CD4-positive, alpha-beta T cell treated with Interleukin-12 subunit alpha and Interleukin-12 subunit beta, for 1 hour (primary cell): Measurements from ENCODE around the gene MADCAM1.
"Not testable (repeated sequence)": the region's sequence is repeated elsewhere in the genome, so short reads cannot be mapped to it uniquely, and the experiment has no call there.

ENCODE experiments used
- DNase-seq: peaks from one replicate; pipeline ENCODE4 v3.0.0-alpha.2; 2020

Gene MADCAM1

DNA sequence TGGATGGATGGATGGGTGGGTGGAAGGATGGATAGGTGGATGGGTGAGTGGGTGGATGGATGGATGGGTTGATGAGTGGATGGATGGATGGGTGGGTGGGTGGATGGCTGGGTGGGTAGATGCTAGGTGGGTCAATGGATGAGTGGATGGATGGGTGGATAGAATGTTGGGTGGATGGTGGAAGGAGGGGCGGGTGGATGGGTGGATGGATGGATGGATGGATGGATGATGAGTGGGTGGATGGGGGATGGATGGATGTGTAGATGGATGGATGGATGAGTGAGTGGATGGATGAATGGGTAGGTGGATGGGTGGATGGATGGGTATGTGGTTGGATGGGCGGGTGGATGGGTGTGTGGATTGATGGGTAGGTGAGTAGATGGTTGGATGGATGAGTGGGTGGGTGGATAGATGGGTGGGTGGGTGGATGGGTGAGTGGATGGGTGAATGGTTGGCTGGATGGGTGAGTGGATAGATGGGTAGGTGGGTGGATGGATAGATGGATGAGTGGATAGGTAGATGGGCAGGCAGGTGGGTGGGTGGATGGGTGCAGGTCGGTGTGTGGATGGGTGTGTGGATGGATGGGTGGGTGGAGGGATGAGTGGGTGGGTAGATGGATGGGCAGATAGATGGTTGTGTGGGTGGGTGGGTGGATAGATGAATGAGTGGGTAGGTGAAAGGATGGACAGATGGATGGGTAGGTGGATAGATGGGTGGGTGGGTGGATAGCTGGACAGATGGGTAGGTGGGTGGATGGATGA lies 31.1 kb upstream of the MADCAM1 start:
- no peak for DNase-seq

DNA sequence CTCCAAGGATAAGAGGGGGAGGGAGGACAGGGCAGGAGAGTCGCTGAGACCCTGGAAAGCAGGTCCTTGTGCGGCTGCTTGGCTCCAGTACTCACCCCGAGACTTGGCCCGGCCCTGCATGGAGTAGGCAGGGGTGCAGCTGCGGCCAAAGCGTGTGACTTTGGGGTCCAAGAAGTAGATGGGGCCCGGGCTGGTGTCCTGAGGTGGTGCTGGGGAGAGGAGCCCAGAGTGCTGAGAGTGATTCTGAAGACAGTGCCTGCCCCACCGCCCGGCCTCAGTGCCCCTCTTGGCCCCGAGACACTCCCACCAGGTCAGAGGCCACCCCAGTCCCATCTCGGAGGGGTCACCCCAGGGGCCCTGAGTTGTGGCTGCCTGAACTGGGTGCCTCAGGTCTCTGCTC lies 28.7 kb upstream of the MADCAM1 start:
- DNase-seq: no peak

DNA sequence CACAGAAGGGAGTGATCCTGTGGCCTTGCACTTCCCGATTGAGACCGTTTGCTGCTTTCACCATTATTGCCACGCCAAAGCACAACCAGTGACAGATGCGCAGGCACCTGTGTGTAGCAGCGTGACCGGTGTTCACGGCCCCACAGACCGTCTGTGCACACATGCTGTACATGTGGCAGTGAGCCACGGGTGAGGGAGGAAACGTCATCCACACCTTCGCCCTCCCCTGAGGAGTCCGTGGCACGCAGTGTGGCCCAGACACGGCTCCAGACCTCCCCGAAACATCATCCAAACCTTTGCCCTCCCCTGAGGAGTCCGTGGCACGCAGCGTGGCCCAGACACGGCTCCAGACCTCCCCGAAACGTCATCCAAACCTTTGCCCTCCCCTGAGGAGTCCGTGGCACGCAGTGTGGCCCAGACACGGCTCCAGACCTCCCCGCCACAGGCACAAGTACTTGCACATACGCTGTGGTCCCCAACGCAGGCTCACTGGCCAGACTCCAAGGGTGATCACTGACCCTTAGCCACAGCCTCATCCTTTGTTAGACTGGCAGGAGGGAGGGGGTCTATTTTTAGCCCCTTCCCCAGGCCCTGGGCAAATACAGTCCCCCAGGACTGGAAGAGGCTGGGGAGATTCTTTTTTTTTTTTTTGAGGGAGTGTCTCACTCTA lies 27.6 kb upstream of the MADCAM1 start:
- no peak for DNase-seq

DNA sequence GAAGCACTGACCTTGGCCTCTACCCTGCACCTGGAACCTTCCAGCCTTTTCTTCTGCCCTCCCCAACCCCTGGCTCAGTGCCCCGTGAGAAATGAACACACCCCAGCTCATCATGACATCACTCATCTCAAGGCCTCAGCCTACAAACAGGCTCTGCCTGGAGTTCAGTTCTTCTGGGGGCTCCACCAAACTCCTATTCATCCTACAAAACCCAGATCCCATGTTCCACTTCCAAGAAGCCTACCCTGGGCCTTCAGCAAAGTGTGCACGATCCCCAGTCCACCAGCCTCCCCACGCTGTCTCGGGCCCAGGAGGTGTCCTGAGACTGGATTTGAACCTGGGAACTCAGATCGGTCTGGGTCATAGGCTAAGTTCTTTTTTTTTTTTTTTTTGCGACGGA lies 26.5 kb upstream of the MADCAM1 start:
- no peak for DNase-seq

DNA sequence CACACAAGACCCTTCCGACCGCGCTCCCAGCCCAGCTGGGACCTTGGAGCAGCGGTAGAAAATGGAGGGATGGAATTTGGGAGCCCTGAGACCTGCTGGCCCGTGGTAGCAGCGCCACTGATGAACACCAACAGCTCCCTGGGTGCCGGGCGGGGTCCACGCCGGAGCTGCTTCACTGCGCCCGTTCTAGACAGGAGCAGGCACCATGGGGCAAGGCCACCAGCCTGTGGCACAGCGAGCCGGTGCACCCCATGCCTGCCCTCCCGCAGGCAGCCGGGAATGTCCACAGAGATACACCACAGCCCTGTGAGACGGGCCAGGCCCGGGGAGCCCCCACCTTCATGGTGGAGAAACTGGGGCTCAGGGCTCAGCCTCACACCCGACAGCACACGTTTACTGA lies 25.6 kb upstream of the MADCAM1 start:
- no peak for DNase-seq

DNA sequence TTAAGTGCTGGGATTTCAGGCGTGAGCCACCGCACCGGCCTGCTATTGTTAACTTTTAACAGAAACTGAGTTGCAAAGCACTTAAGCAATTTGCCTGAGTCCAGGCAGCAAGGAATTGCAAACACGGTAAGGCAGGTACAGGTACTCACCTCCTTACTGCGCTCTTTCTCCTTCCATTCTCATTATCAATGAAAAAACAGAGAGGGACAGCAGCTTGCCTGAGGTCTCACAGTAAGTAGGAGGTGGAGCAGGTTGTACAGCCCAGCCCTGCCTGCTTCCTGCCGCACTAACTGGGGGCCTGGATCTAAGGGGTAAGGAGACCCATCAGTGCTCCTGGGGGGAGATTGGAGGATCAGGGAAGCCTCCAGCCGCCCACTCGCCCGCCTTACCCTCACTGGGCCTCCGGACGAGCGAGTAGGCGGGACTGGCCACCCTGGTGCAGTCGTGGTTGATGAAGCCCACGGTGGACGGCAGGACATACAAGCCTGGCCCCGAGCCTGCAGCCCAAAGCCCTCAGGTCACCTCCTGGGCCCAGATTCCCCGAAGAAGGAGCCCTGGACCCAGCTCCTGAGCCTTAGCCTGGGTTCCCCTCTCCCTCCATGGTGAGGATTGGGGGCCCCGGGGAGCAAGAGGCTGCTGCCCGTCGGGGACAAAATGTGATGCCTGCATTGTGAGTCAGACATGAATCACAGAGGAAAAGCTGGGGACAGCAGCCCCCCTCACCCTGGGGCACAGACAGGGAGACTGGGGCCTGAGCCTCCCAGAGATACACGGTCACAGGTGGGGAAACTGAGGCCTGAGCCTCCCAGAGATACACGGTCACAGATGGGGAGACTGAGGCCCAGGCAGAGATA lies 24.1 kb upstream of the MADCAM1 start:
- no peak for DNase-seq

DNA sequence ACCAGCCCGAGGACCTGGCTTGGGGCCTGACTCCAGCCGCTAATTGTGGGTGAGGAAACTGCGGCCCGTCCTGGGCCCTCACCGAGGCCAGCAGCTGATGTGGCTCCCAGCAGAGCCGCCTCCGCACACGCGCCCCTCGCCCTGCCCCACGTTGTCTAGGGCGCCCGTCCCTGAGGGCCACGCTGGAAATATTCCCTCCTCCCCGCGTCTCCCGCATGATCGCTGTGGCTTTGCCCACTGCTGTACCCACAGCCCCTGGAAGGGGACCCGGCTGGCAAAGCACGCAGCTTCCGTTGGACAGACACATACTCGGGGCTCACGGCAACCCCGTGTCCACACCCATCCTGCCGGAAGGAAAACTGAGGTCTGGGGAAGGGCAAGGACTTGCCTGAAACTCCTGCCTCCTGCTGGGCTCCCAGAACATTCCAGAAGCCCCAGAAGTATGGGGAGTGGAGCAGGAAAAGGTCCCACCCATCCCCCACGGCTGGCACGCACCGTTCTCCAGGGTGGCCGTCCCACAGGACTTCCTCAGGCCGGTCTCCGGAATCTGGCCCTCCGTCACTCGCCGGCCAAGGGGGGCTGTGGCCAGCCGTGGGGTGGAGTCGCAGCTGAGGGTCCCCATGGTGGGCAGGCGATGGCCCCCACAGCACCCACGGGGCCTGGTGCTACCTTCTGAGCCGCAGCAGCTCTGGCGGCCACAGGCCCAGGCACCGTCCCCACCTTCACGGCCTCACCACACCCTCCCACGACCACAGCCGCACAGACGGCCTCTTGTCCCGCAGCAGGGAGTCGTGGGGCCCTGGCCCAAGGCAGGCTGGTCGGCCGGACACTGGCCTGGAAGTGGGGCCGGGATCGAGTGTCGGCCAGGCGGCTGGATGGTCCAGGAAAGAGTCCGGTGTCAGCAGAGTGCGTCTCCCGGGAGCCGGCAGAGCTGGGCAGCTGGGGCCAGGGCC lies 21.9 kb upstream of the MADCAM1 start:
- no peak for DNase-seq

DNA sequence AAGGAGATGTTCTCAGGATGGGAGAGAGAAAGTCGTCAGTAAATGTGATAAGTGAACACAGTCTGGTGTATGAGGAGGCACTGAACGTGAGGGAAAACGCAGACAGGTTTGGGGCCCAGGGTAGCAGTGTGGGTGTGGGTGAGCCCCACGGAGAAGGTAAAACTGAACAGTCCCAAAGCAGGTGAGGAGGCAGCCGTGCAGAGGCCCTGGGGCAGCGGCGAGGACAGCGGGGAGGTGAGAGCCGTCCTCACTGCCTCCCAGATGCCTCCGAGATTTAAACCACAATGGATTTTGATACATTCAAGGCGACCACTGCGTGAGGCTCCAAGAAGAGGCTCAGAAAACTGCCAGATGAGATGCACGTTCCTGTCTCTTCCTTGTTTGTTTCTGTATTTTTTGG lies 20.9 kb upstream of the MADCAM1 start:
- DNase-seq: no peak

DNA sequence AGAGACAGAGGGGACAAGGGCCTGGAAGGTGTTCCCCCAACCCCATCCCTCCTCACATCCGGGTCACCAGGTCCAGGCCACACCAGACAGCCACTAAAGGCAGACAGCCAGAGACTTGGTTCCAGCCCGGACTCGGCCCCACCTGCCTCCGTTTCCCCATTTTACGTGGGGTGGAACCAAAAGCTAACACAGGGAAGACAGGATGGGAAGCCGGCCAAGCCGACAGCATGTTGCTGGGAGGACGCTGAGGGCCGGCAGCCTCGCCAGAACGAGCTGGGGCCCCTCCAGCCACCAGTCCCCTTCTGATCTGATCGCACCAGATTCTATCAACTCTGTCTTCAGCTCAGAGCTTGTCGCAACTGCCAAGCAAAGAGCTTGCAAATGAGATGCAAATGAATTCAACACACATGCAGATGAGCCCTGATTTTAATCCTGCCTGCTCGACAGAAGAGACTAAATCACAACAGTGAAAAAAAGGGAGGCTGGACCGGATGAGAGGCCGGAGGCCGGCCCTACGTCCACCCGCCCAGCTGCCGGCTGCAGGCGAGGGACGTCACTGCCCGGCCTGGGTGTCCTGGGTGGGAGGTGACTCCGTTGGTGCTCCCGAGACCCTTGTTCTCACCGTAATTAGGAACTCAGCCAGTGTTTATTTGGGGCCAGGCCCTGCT lies 17.9 kb upstream of the MADCAM1 start:
- no peak for DNase-seq

DNA sequence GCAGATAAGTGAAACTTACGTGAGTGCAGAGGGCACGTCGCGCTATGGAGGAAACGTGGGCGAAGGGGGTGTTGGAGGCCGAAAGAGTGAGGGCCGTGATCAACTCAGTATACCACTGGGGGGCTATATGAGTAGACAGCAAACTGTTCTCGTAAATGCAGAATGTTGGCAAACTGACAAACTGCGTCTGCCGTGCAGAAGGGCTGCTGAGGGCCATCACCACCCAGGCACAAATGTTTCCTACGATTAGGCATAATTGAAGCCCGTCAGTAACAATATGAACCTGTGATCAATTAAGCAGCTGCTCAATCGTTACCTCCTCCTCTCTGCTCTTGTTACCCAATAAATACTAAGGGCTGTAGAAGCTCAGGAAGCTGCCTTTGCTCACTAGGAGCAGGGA lies 17.3 kb upstream of the MADCAM1 start:
- DNase-seq: no peak

DNA sequence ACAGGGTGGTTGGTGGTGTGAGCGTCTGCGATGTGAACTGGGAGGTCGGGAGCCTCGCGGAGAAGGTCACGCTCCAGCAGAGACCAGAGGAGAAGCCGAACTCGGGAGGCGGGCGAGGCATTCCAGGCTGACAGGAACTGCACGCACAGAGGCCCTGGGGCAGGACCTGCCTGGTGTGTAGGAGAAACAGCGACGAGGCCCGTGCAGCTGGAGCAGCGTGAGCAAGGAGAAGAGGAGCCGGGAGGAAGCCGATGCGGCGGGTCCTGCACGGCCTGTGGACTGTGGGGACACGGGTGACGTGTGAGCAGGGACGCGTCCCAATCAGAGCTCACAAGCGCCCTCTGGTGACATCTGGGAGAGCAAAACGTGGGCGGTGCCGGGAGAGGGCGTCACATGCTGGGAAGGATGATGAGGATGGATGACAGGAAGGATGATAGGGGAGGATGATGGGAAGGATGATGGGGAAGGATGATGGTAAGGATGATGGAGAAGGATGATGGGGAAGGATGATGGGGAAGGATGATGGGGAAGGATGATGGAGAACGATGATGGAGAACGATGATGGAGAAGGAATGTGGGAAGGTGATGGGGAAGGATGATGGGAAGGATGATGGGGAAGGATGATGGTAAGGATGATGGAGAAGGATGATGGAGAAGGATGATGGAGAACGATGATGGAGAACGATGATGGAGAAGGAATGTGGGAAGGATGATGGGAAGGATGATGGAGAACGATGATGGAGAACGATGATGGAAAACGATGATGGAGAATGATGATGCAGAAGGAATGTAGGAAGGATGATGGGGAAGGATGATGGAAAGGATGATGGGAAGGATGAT lies 16.1 kb upstream of the MADCAM1 start:
- peak; percentile 58 for DNase-seq

DNA sequence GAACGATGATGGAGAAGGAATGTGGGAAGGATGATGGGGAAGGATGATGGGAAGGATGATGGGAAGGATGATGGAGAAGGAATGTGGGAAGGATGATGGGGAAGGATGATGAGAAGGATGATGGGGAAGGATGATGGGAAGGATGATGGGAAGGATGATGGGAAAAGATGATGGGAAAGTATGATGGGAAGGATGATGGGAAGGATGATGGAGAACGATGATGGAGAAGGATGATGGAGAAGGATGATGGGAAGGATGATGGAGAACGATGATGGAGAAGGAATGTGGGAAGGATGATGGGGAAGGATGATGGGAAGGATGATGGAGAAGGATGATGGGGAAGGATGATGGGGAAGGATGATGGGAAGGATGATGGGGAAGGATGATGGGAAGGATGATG lies 15.2 kb upstream of the MADCAM1 start:
- DNase-seq: not testable (repeated sequence)

DNA sequence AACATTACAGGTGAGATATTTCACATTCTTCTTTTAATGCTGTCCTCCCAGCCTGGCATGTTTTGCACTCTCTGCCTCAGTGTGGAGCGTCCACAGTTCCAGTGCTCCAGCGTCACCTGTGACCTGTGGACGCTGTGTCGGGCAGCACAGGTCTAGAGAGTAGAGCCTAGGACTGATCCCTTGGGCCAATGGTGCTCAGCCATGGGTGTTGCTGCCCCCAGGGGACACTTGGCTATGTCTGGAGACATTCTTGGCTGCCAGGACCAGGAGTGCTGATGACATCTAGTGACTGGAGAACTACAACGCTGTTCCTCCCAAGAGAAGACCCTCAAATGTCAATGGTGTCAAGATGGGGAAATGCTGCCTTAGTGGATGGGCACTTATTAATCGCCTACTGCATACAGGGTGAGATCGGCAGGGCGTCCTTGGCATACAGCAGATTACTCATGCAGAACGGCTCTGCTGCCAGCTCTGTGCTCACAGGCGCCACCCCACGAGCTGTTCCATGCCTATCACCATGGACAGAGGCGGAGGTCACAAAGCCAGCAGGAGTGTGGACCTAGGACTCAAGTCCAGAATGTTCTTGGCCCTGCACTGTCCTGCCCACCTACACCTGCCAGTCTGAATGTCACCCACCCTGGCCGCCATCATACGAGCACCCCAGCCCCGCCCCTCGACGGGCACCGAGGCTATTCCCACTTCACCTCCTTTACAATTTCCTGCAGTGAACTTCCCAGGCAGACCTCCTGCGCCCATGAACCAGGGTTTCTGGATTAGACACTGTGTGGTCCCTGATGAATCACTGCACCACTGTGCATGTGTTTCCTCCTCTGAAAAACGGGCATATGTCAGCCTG lies 13.9 kb upstream of the MADCAM1 start:
- no peak for DNase-seq

DNA sequence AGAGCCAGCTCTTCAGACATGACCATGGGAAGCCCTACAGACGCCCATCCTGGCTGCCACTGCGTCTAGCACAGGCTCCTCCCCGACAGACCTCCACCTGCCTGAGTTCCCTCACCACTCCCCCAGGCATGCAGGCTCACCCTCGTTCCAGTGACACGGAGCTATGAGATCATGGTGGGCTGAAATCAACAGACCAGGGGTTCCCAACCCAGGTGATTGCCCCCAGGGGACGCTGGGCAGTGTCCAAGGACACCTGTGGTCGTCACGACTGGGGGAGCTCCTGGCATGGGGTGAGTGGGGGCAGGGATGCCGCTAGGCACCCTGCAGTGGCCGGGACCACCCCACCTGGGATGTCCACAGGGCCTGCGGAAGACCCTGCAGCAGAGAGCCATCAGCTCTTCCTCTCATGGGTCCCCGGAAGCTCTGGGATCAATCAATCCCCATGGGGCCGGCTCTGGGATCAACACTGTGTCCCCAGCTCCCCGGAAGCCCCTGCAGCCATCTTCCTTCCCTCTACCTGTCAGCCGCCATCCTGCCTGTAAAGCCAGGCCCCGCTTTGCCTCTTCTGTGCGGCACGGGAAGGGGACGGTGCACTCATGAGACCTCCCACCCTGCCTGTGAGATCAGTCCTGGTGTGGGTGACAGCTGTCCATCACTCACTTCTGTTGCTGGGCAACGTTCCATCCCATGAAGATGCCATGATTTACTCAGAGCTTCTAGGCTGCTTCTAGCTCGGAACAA lies 12.8 kb upstream of the MADCAM1 start:
- DNase-seq: no peak

DNA sequence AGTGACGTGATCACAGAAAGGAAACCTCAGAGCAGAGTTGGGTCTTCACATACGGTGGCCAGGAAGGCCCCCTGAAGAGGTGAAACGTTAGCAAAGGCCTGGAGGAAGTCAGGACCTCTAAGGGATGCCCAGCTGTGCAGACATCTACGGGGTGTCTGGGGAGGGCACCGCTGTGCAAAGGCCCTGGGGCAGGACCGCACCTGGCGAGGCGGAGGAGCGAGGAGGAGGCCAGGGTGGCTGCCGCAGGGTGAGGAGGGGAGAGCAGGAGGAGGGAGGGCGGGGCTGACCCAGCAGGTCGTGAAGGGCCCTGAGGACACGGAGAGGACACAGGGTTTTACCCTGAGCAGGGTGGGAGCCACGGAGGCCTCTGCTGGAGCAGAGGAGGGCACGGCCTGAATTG lies 11.8 kb upstream of the MADCAM1 start:
- DNase-seq: no peak

DNA sequence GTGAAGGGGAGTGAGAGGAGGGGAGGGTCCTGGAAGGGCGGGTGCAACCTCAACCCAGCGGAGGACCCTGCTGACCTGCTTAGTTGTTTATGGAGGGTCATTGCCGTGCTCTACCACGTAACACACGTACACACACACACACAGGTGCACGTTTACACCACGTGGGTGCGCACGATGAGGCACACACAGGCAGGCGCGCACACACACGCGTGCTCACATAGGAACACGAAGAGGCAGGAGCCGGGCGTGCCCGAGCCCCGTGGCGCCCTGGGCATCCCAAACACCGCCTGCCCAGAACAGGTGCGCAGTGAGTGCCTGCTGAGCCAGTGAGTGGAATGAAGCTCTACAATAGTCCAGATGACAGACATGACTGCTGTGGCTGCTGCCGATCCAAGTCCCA lies 11.2 kb upstream of the MADCAM1 start:
- DNase-seq: no peak

DNA sequence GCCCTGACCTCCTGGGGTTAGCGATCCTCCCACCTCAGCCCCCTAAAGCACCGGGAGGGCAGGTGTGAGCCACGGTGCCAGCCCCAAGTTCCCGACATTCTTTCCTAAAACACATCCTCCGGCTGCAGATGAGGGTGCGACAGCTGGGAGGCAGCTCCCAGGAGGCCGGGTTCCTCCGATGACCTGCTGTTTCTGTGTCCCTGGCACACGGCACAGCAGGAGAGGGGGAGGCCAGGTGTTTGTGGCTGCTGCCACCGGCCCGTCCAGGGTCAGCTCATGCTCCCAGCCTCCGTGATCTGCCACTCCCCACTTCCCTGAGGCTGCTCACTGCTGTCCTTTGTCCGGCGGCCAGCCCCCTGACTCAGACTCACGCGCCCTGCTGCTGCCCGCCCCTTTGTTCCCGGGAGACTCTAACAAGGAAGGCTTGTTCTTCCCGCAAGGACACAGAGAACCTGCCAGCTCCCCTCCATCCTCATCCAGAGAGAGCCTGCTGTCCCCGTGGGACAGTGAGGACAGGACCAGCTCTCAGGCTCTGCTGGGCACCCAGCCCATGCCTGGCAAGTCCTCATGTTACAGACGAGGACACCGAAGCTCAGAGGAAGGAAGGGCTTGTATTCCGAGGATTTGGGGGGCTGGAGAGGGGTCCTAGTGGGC lies 10.6 kb upstream of the MADCAM1 start:
- DNase-seq: no peak

DNA sequence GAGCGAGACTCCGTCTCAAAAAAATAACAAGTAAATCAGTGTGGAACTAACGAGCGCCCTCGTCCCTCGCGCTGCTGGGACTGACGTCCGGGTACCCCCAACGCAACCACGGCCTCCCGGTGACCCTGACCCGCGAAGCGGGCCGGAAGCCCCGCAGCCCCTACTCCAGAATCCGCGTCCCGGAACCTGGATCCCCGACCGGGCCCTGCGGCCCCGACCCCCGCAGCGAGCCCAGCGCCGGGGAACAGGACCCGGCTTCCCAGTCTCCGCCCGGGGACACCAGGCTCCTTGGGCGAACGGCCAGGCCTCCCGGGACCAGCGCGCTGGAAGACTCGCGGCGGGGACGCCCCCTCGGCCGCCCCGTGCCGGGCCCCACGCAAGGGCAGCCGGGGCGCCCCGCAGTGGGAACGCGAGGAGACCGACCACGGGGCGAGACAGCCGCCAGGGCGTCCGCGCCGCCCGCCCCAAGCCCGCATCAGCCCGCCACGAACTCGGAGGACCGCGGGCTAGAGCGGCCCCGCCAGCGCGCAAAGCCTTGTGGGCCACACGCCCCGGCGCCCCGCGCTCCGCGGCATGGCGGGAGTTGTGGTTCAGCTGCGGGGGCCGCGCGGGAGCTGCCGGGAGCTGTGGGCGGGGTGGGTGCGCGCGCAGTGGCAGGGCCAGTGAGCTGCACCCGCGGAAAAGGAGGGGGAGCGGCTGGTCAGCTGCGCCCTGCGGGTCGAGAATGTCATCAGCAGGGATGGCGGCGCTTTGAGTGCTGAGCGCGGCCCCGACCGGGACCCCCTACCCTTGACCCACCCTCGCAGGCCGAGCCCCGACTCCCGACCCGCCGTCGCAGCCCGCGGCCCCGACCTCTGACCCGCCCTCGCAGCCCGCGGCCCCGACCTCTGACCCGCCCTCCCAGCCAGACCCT lies 7.5 kb upstream of the MADCAM1 start:
- peak; percentile 95 for DNase-seq
